ENCODE results near the gene MTA1. TPM values are rescaled to one million over a fixed set of nuclear protein-coding genes. Genes with fewer than 3 reads are reported as not detected.

Gene MTA1
- total and polyA plus RNA-seq, 2 experiments from 2014 or later: 110 to 208 TPM

DNA sequence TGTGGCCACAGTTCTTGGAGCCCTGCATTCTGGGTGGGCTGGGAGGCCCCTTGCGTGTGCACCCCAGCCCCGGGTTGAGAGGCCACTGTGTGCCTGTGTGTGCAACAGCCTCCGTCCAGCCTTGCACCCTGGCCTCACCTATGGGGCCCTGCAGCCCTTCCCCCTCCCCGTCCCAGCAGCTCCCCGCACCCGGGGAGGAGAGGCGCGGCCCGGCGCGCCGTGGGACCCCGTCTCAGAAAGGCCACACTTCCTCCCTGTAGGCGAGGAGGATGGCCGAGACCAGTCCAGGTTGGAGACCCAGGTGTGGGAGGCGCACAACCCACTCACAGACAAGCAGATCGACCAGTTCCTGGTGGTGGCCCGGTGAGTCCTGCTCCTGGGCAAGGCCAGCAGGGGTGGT lies 38.4 kb downstream of the MTA1 start:
- no peak for DNase-seq (ENCODE audit: low read depth in 1 of 2, low spot score in 1 of 2)
- H3K4me1 ChIP-seq (ENCODE audit: low read depth): no peaks in the 10 kb centered on the region
- no peak overlapping the region for H3K4me3 ChIP-seq
- H3K27me3 ChIP-seq: no peaks in the 10 kb centered on the region
- peaks cover 14% of the 10 kb centered on the region for H3K36me3 ChIP-seq
- no peak overlapping the region for H3K27ac ChIP-seq
- no peaks in the 10 kb centered on the region for H3K9me3 ChIP-seq (ENCODE audit: low read depth)
- TF ChIP-seq, protein P1, sequence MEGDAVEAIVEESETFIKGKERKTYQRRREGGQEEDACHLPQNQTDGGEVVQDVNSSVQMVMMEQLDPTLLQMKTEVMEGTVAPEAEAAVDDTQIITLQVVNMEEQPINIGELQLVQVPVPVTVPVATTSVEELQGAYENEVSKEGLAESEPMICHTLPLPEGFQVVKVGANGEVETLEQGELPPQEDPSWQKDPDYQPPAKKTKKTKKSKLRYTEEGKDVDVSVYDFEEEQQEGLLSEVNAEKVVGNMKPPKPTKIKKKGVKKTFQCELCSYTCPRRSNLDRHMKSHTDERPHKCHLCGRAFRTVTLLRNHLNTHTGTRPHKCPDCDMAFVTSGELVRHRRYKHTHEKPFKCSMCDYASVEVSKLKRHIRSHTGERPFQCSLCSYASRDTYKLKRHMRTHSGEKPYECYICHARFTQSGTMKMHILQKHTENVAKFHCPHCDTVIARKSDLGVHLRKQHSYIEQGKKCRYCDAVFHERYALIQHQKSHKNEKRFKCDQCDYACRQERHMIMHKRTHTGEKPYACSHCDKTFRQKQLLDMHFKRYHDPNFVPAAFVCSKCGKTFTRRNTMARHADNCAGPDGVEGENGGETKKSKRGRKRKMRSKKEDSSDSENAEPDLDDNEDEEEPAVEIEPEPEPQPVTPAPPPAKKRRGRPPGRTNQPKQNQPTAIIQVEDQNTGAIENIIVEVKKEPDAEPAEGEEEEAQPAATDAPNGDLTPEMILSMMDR (IDR thresholded peaks at IDR 0.05; ENCODE audit: low read depth, low read length): no peak

- Histone ChIP-seq H3K36me3 (peaks cover 16% of the 10 kb centered on the region), H3K9me3 (ENCODE audit: low read depth) (no peaks in the 10 kb centered on the region), H3K27me3 (no peaks in the 10 kb centered on the region), H3K4me3 (no peak overlapping the region), H3K27ac (no peak overlapping the region), H3K4me1 (ENCODE audit: low read depth) (no peaks in the 10 kb centered on the region)
- DNase-seq (ENCODE audit: low read depth in 1 of 2, low spot score in 1 of 2): no peak
- TF ChIP-seq, protein P1 (IDR thresholded peaks at IDR 0.05; ENCODE audit: low read depth, low read length): no peak
Measured at GRCh38 chr14:105458571-105458970, 38.9 kb downstream of the MTA1 start.

- Histone ChIP-seq H3K4me3 (no peak overlapping the region), H3K27me3 (no peaks in the 10 kb centered on the region), H3K36me3 (peaks cover 22% of the 10 kb centered on the region), H3K4me1 (ENCODE audit: low read depth) (peaks cover 2% of the 10 kb centered on the region), H3K27ac (no peak overlapping the region), H3K9me3 (ENCODE audit: low read depth) (no peaks in the 10 kb centered on the region)
- DNase-seq (ENCODE audit: low read depth in 1 of 2, low spot score in 1 of 2): no peak
- TF ChIP-seq, protein P1 (IDR thresholded peaks at IDR 0.05; ENCODE audit: low read depth, low read length): no peak
Measured at GRCh38 chr14:105460116-105460515, 40.5 kb downstream of the MTA1 start.

DNA sequence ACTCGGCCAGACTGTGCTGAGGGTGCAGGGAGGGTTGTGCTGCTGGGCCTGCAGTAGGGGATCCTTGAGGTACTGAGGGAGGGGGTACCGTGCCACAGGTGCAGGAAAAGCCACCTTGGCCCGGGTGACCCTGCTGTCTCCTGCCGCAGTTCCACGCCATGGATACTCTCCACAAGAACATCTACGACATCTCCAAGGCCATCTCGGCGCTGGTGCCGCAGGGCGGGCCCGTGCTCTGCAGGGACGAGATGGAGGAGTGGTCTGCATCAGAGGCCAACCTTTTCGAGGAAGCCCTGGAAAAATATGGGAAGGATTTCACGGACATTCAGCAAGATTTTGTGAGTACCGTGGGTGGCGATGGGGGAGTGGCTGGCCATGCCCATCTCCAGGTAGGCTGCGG lies 41.0 kb downstream of the MTA1 start:
- H3K27me3 ChIP-seq: no peaks in the 10 kb centered on the region
- peaks cover 17% of the 10 kb centered on the region for H3K36me3 ChIP-seq
- no peak for DNase-seq (ENCODE audit: low read depth in 1 of 2, low spot score in 1 of 2)
- no peak overlapping the region for H3K27ac ChIP-seq
- no peaks in the 10 kb centered on the region for H3K9me3 ChIP-seq (ENCODE audit: low read depth)
- TF ChIP-seq, protein P1 (IDR thresholded peaks at IDR 0.05; ENCODE audit: low read depth, low read length): no peak
- no peak overlapping the region for H3K4me3 ChIP-seq
- peaks cover 7% of the 10 kb centered on the region for H3K4me1 ChIP-seq (ENCODE audit: low read depth)

GRCh38 chr14:105461903-105462302 lies 42.3 kb downstream of the MTA1 start:
- Histone ChIP-seq H3K4me3 (no peak overlapping the region), H3K9me3 (ENCODE audit: low read depth) (no peaks in the 10 kb centered on the region), H3K36me3 (peaks cover 21% of the 10 kb centered on the region), H3K27me3 (no peaks in the 10 kb centered on the region), H3K4me1 (ENCODE audit: low read depth) (peaks cover 14% of the 10 kb centered on the region), H3K27ac (peak overlapping the region; percentile 13)
- no peak for DNase-seq (ENCODE audit: low read depth in 1 of 2, low spot score in 1 of 2)
- TF ChIP-seq, protein P1 (IDR thresholded peaks at IDR 0.05; ENCODE audit: low read depth, low read length): no peak

GRCh38 chr14:105464501-105464900 lies 44.9 kb downstream of the MTA1 start:
- TF ChIP-seq, protein P1 (IDR thresholded peaks at IDR 0.05; ENCODE audit: low read depth, low read length): no peak
- Histone ChIP-seq H3K9me3 (ENCODE audit: low read depth) (no peaks in the 10 kb centered on the region), H3K36me3 (peaks cover 23% of the 10 kb centered on the region), H3K27ac (peak overlapping the region; percentile 98), H3K4me1 (ENCODE audit: low read depth) (peaks cover 37% of the 10 kb centered on the region), H3K4me3 (no peak overlapping the region), H3K27me3 (no peaks in the 10 kb centered on the region)
- DNase-seq (ENCODE audit: low read depth in 1 of 2, low spot score in 1 of 2): no peak

Measured in cardiac muscle cell (in vitro differentiated cells and primary cell).